H7 (cell line): Measurements from ENCODE around the gene ISM1. TPM values are rescaled to one million over a fixed set of nuclear protein-coding genes. Genes with fewer than 3 reads are reported as not detected.

Experiments used
- DNase-seq: peaks from one replicate; pipeline ENCODE4 v3.0.0; 2012
- H3K27me3 ChIP-seq: 2 replicates; pipeline ENCODE4 v1.6.0; 2011; ENCODE audit warnings: mild to moderate bottlenecking, low read length; ENCODE audit not compliant: control insufficient read depth, insufficient read depth
- H3K36me3 ChIP-seq: replicated peaks from 2 replicates; pipeline ENCODE4 v1.5.1; 2011; ENCODE audit warnings: low read length; ENCODE audit not compliant: control insufficient read depth, insufficient read depth
- H3K4me3 ChIP-seq: 2 replicates; pipeline ENCODE4 v1.5.1; 2011; ENCODE audit warnings: low read depth, mild to moderate bottlenecking, control low read depth, low read length, moderate library complexity; ENCODE audit not compliant: insufficient read depth
- total RNA-seq: library from RNA; depleted of rRNA; stranded (reverse); fragments of >200 nt; shearing (Covaris generic); gene quantifications from 2 replicates; pipeline ENCODE4 v1.2.3, GENCODE V29; 2014

The ISM1 gene
- total RNA-seq, 1 experiment from 2014 or later = not detected

GRCh38 chr20:13212750-13213149 is 8.3 kb upstream of the ISM1 start:
- H3K27me3 ChIP-seq = peaks cover 13% of the 10 kb centered on the region
- no peaks in the 10 kb centered on the region for H3K36me3 ChIP-seq
- no peak for DNase-seq
- H3K4me3 ChIP-seq = no peak overlapping the region

GRCh38 chr20:13213335-13213734 is 7.7 kb upstream of the ISM1 start:
- DNase-seq = no peak
- no peaks in the 10 kb centered on the region for H3K36me3 ChIP-seq
- H3K4me3 ChIP-seq = no peak overlapping the region
- peaks cover 18% of the 10 kb centered on the region for H3K27me3 ChIP-seq

- Histone ChIP-seq H3K27me3 (peaks cover 45% of the 10 kb centered on the region), H3K36me3 (no peaks in the 10 kb centered on the region), H3K4me3 (no peak overlapping the region)
- DNase-seq = no peak
These were observed 4.5 kb upstream of the ISM1 start for GRCh38 chr20:13216533-13216932.

- Histone ChIP-seq H3K36me3 (no peaks in the 10 kb centered on the region), H3K27me3 (peaks cover 70% of the 10 kb centered on the region), H3K4me3 (peak overlapping the region; percentile 59)
- DNase-seq = peak; percentile 37
These were observed 1.5 kb upstream of the ISM1 start for GRCh38 chr20:13219327-13220193.

GRCh38 chr20:13220194-13220903 is 725 bp upstream of the ISM1 start:
- peak; percentile 82 for DNase-seq
- H3K36me3 ChIP-seq = no peaks in the 10 kb centered on the region
- H3K27me3 ChIP-seq = peaks cover 70% of the 10 kb centered on the region
- H3K4me3 ChIP-seq = peak overlapping the region; percentile 59

- no peak for DNase-seq
- peak overlapping the region; percentile 59 for H3K4me3 ChIP-seq
- H3K27me3 ChIP-seq = peaks cover 66% of the 10 kb centered on the region
- no peaks in the 10 kb centered on the region for H3K36me3 ChIP-seq
These were observed 219 bp downstream of the ISM1 start for GRCh38 chr20:13221313-13221672.

GRCh38 chr20:13221673-13222318 is 722 bp downstream of the ISM1 start:
- Histone ChIP-seq H3K4me3 (peak overlapping the region; percentile 59), H3K36me3 (no peaks in the 10 kb centered on the region), H3K27me3 (peaks cover 64% of the 10 kb centered on the region)
- DNase-seq = peak; percentile 86

- DNase-seq = peak; percentile 49
- peaks cover 61% of the 10 kb centered on the region for H3K27me3 ChIP-seq
- H3K4me3 ChIP-seq = peak overlapping the region; percentile 59
- H3K36me3 ChIP-seq = no peaks in the 10 kb centered on the region
These were observed 1.2 kb downstream of the ISM1 start for GRCh38 chr20:13222319-13222716.

GRCh38 chr20:13223736-13224520 is 2.9 kb downstream of the ISM1 start:
- Histone ChIP-seq H3K27me3 (peaks cover 45% of the 10 kb centered on the region), H3K36me3 (no peaks in the 10 kb centered on the region), H3K4me3 (no peak overlapping the region)
- DNase-seq = no peak

- peaks cover 25% of the 10 kb centered on the region for H3K27me3 ChIP-seq
- H3K36me3 ChIP-seq = no peaks in the 10 kb centered on the region
- DNase-seq = no peak
- H3K4me3 ChIP-seq = no peak overlapping the region
These were observed 5.3 kb downstream of the ISM1 start for GRCh38 chr20:13226367-13226766.

GRCh38 chr20:13228771-13229170 is 7.7 kb downstream of the ISM1 start:
- H3K27me3 ChIP-seq = peaks cover 7% of the 10 kb centered on the region
- no peaks in the 10 kb centered on the region for H3K36me3 ChIP-seq

GRCh38 chr20:13229538-13229937 is 8.5 kb downstream of the ISM1 start:
- DNase-seq = no peak
- no peaks in the 10 kb centered on the region for H3K36me3 ChIP-seq
- H3K27me3 ChIP-seq = no peaks in the 10 kb centered on the region
- H3K4me3 ChIP-seq = no peak overlapping the region

More at GRCh38 chr20:13228771-13229170, 7.7 kb downstream of the ISM1 start:
- DNase-seq = no peak
- no peak overlapping the region for H3K4me3 ChIP-seq

GRCh38 chr20:13231031-13231752 is 10.1 kb downstream of the ISM1 start:
- Histone ChIP-seq H3K36me3 (no peaks in the 10 kb centered on the region), H3K27me3 (no peaks in the 10 kb centered on the region), H3K4me3 (no peak overlapping the region)
- DNase-seq = peak; percentile 11

GRCh38 chr20:13232999-13233398 is 11.9 kb downstream of the ISM1 start:
- H3K36me3 ChIP-seq = no peaks in the 10 kb centered on the region
- no peak for DNase-seq

More at GRCh38 chr20:13232999-13233398, 11.9 kb downstream of the ISM1 start:
- no peak overlapping the region for H3K4me3 ChIP-seq
- H3K27me3 ChIP-seq = no peaks in the 10 kb centered on the region
